Astrocyte of the cerebellum (primary cell): ENCODE data around the gene TMTC1.

ENCODE experiments used
- DNase-seq: peaks from one replicate; pipeline ENCODE4 v3.0.0-alpha.2; 2011; ENCODE audit warnings: low read depth
- H3K4me3 ChIP-seq: 2 replicates; pipeline ENCODE4 v1.5.1; 2011; ENCODE audit warnings: mild to moderate bottlenecking, low read depth, low read length, moderate library complexity
- CTCF ChIP-seq: IDR thresholded peaks from 2 replicates; pipeline ENCODE4 v1.5.1; 2012; ENCODE audit warnings: low read length, low read depth, moderate library complexity, mild to moderate bottlenecking; ENCODE audit errors: missing control alignments
- in situ Hi-C: cut with HindIII; loops from 2 replicates; pipeline ENCODE4 v1.10.0; 2017; ENCODE audit warnings: low sequenced_read_pairs

TMTC1 gene

GRCh38 chr12:29589286-29589820 lies 194.4 kb downstream of the TMTC1 start:
- DNase-seq: no peak
- H3K4me3 ChIP-seq: no peak overlapping the region
- TF ChIP-seq CTCF: no peak
- in situ Hi-C loops: no loop called here

DNA sequence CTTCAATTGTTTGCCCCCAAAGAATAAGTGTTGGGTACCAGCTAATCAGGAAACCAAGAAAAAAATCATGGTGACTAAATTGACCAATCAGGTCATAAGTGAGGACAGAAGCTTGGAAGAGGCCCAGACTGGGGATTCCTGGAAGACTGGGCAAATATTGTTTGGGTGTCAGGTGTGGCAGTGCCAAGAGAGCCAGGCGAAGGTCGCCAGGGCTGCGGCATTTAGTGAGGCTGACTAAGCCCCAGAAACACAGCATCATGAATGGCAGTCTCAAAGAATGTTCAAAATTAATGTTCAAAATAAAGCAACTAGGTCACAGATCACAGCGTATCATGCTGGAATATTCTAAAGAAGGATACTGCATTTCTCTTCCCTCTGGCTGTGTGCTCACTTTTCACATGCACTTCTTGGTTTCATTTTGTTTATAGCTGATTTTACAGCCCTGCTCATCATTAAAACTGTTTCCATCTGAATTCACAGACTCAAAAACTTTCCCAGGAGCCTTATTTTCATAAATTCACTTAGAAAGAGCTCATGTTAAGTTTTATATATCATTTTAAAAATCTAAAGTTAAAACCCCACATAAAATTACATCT lies 201.0 kb downstream of the TMTC1 start:
- in situ Hi-C loops: no loop called here
- DNase-seq: no peak
- no peak overlapping the region for H3K4me3 ChIP-seq
- TF ChIP-seq CTCF: no peak

- no peak for DNase-seq
- no peak overlapping the region for H3K4me3 ChIP-seq
- in situ Hi-C loops: no loop called here
- no peak for TF ChIP-seq CTCF
Observed at GRCh38 chr12:29582146-29582545, 201.6 kb downstream of the TMTC1 start.

DNA sequence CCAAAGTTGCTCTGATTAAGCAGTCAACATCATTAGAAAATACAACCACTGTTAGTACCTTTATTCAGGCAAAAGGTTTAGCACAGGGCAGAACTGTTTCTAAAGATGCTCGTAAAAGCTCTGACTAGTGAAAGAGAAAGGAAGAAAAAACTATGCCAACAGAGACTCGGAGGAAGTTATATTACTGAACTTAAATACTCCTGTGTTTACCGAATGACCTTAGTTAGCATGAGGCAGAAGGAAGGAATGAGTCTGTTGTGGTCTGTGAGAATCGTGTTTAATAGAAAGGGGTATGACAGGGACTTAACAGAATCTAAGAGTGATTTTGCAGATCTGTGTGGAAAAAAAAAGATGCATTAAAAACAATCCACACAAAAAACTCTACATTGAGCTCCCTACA lies 202.1 kb downstream of the TMTC1 start:
- DNase-seq: no peak
- no peak overlapping the region for H3K4me3 ChIP-seq
- TF ChIP-seq CTCF: no peak
- in situ Hi-C loops: no loop called here

DNA sequence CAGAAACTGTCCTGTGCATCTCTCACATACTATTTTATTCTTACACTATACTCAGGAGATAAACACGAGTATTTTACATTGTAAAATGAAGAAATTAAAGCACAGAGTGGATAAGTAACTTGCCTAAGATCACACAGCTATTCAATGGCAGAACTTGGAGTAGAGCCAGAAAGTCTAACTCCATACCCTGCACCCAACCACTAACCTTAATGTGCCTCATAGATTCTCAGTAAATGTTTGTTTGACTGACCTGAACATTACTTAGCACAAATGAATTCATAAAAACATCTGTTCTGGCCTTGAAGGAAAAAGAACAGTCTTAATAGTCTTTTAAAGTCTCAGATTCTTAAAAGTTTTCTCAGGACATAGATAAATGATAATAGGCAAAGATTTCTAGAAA lies 202.8 kb downstream of the TMTC1 start:
- DNase-seq: no peak
- H3K4me3 ChIP-seq: no peak overlapping the region
- no peak for TF ChIP-seq CTCF
- in situ Hi-C loops: no loop called here

- DNase-seq: no peak
- TF ChIP-seq CTCF: no peak
Observed at GRCh38 chr12:29578731-29579130, 205.0 kb downstream of the TMTC1 start.

More at GRCh38 chr12:29578731-29579130, 205.0 kb downstream of the TMTC1 start:
- in situ Hi-C loops: no loop called here
- no peak overlapping the region for H3K4me3 ChIP-seq
